ENCODE measurements around the gene BATF3.

Gene BATF3

DNA sequence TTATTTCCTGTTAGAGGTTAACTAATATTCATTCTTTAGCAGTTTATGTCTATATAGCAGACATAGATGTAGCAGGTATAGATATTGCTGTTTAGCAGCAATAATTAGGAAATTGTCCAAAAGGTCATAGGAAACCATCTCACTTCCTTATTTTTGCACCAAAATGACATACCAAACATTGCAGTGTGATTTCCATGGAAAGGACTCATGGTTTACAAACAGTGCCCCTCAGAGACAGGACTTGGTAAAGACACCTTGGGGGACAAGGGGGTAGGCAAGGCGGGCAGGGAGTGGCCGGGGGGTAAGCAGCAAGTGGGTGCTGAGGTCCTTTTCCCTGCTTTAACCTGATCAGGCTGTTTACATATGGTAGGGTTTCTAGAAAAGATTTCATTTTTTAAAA lies 30.5 kb downstream of the BATF3 start:
- no peaks in the 10 kb centered on the region for H3K9me3 ChIP-seq (ENCODE audit: insufficient read depth, low read length)
- H2AFZ ChIP-seq (ENCODE audit: low read depth, low read length, severe bottlenecking), result no peak overlapping the region
- no peaks in the 10 kb centered on the region for H3F3A ChIP-seq (ENCODE audit: insufficient read depth)
- no peak for TF ChIP-seq EZH2phosphoT487 (conservative IDR thresholded peaks at IDR 0.05; ENCODE audit: low read length)
- TF ChIP-seq, protein P1, sequence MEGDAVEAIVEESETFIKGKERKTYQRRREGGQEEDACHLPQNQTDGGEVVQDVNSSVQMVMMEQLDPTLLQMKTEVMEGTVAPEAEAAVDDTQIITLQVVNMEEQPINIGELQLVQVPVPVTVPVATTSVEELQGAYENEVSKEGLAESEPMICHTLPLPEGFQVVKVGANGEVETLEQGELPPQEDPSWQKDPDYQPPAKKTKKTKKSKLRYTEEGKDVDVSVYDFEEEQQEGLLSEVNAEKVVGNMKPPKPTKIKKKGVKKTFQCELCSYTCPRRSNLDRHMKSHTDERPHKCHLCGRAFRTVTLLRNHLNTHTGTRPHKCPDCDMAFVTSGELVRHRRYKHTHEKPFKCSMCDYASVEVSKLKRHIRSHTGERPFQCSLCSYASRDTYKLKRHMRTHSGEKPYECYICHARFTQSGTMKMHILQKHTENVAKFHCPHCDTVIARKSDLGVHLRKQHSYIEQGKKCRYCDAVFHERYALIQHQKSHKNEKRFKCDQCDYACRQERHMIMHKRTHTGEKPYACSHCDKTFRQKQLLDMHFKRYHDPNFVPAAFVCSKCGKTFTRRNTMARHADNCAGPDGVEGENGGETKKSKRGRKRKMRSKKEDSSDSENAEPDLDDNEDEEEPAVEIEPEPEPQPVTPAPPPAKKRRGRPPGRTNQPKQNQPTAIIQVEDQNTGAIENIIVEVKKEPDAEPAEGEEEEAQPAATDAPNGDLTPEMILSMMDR (IDR thresholded peaks at IDR 0.05; ENCODE audit: insufficient read depth, low read length, poor library complexity, severe bottlenecking), result no peak
- H3K79me2 ChIP-seq (ENCODE audit: insufficient read depth, low read length), result no peaks in the 10 kb centered on the region
- no peak overlapping the region for H3K9ac ChIP-seq (ENCODE audit: low read length)
- no peaks in the 10 kb centered on the region for H4K20me1 ChIP-seq (ENCODE audit: low read depth, low read length)
- no peaks in the 10 kb centered on the region for H3K36me3 ChIP-seq (ENCODE audit: low read length)
- no peaks in the 10 kb centered on the region for H3K27me3 ChIP-seq (ENCODE audit: low read length)
- H3K27ac ChIP-seq (ENCODE audit: low read depth, low read length), result no peak overlapping the region
- H3K9me2 ChIP-seq (replicated peaks; ENCODE audit: insufficient read depth, low read length), result no peaks in the 10 kb centered on the region
- H3K4me3 ChIP-seq (ENCODE audit: insufficient read depth, low read length, poor library complexity, severe bottlenecking), result no peak overlapping the region
- no peak overlapping the region for H3K4me2 ChIP-seq (ENCODE audit: low read depth, low read length, poor library complexity, severe bottlenecking)

DNA sequence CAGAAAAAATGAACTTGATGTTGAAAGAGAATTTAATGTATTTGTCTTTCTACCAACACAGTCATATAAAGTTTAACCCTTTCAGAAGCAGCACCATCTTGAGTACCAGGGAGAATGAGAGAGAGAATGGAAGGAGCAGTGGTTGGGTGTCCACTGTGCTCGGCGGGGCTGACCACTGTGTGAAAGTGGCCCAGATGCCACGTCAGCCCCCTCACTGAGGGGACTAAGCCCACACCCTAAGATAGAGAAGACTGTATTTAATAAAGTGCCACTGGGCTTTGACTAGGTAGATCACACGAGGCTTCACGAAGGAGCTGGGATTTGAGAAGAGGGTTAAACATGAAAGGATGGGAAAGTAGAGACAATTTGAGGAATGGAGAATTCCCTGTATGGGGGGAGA lies 31.2 kb downstream of the BATF3 start:
- Histone ChIP-seq H3K27ac (ENCODE audit: low read depth, low read length) (no peak overlapping the region), H4K20me1 (ENCODE audit: low read depth, low read length) (no peaks in the 10 kb centered on the region), H3K9me2 (replicated peaks; ENCODE audit: insufficient read depth, low read length) (no peaks in the 10 kb centered on the region), H2AFZ (ENCODE audit: low read depth, low read length, severe bottlenecking) (no peak overlapping the region), H3K9ac (ENCODE audit: low read length) (no peak overlapping the region), H3K79me2 (ENCODE audit: insufficient read depth, low read length) (no peaks in the 10 kb centered on the region), H3K27me3 (ENCODE audit: low read length) (no peaks in the 10 kb centered on the region), H3K4me2 (ENCODE audit: low read depth, low read length, poor library complexity, severe bottlenecking) (no peak overlapping the region), H3K4me3 (ENCODE audit: insufficient read depth, low read length, poor library complexity, severe bottlenecking) (no peak overlapping the region), H3F3A (ENCODE audit: insufficient read depth) (no peaks in the 10 kb centered on the region), H3K9me3 (ENCODE audit: insufficient read depth, low read length) (no peaks in the 10 kb centered on the region), H3K36me3 (ENCODE audit: low read length) (no peaks in the 10 kb centered on the region)
- TF ChIP-seq EZH2phosphoT487 (conservative IDR thresholded peaks at IDR 0.05; ENCODE audit: low read length), result no peak
- TF ChIP-seq, protein P1 (IDR thresholded peaks at IDR 0.05; ENCODE audit: insufficient read depth, low read length, poor library complexity, severe bottlenecking), result no peak

DNA sequence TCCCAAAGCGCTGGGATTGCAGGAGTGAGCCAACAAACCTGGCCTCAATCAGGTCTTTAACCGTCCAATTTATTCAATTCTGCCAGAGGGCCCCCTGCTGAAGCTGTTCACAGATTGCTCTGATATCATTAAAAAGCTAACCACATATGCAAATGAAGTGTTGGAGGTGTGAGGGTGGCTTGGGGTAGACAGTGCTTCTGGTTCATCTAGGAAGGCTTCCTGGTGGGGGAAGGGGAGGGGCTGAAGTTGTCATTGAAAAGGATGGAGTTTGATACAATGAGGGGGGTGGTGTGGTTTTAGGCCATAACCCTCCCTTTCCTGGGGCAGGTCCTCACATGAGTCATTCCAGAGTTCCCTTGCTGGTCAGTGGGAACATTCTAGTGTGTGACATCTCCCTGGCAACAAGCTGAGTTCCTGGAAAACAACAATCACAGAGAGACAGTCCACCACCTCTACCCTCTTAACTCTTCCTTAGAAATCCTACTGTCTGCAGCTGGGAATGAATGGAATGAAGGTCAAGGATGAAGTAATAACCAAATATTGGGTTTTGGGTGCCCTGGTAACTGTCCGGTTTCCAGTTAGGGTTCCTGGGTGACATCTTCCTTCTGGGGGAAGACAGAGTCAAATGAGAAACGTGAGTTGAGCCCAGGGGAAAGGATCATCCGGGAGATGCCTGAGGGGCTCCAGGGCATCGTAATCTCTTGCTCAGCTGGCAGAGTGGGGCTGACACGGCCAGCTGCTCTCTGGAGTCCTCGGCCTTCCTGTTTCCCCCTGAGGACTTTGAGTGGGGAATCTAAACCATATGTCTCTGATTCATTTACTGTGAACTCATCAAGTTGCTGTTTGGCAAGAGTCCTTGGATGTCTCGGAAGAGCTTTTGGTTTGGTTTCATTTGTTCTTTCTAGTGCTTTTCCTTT lies 32.2 kb downstream of the BATF3 start:
- Histone ChIP-seq H3K4me3 (ENCODE audit: insufficient read depth, low read length, poor library complexity, severe bottlenecking) (no peak overlapping the region), H4K20me1 (ENCODE audit: low read depth, low read length) (no peaks in the 10 kb centered on the region), H3K9ac (ENCODE audit: low read length) (no peak overlapping the region), H3K27ac (ENCODE audit: low read depth, low read length) (no peak overlapping the region), H3K4me2 (ENCODE audit: low read depth, low read length, poor library complexity, severe bottlenecking) (no peak overlapping the region), H3K27me3 (ENCODE audit: low read length) (no peaks in the 10 kb centered on the region), H2AFZ (ENCODE audit: low read depth, low read length, severe bottlenecking) (no peak overlapping the region), H3K9me2 (replicated peaks; ENCODE audit: insufficient read depth, low read length) (no peaks in the 10 kb centered on the region), H3K36me3 (ENCODE audit: low read length) (no peaks in the 10 kb centered on the region), H3K79me2 (ENCODE audit: insufficient read depth, low read length) (no peaks in the 10 kb centered on the region), H3K9me3 (ENCODE audit: insufficient read depth, low read length) (no peaks in the 10 kb centered on the region), H3F3A (ENCODE audit: insufficient read depth) (no peaks in the 10 kb centered on the region)
- TF ChIP-seq, protein P1 (IDR thresholded peaks at IDR 0.05; ENCODE audit: insufficient read depth, low read length, poor library complexity, severe bottlenecking), result no peak
- no peak for TF ChIP-seq EZH2phosphoT487 (conservative IDR thresholded peaks at IDR 0.05; ENCODE audit: low read length)

Data from SU-DHL-6 (cell line).